Measurements from ENCODE around the gene FAM53B.
A peak's percentile ranks its signal among the peaks of the same experiment; 100 is the strongest.

The FAM53B gene

DNA sequence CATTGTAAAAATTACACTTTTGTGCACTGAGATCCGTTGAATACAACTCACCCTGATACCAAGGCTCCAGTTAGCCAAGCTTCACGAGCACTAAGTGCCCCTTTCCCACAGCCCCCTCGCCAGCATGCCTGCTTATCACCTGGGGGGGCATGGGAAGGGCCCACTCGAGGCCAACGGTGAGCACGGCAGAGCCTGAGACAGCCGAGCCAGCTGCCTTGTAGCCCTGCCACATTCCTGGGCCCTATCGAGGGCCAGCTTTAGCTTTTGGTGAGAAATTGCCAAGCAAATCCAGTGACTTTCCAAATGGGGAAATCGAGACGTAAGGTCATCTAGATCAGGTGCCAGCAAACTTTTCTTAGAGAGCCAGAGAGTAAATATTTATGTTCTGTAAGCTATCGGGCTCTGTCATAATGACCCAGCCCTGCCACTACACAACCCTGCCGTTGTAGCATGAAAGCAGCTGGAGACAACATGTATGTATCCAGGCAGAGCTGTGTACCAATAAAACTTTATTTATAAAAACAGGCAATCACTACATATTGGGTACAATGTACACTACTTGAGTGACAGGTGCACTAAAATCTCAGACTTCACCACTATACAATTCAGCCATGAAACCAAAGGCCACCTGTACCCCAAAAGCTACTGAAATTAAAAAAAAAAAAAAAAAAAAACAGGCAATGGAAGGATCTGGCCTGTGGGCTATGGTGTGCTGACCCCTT lies 83.6 kb downstream of the FAM53B start:
- DNase-seq (ENCODE audit: low read depth) = no peak

GRCh38 chr10:124659380-124659779 lies 84.8 kb downstream of the FAM53B start:
- no peak for DNase-seq (ENCODE audit: low read depth)

- DNase-seq (ENCODE audit: low read depth) = no peak
These were observed 85.5 kb downstream of the FAM53B start for GRCh38 chr10:124658591-124659242.

DNA sequence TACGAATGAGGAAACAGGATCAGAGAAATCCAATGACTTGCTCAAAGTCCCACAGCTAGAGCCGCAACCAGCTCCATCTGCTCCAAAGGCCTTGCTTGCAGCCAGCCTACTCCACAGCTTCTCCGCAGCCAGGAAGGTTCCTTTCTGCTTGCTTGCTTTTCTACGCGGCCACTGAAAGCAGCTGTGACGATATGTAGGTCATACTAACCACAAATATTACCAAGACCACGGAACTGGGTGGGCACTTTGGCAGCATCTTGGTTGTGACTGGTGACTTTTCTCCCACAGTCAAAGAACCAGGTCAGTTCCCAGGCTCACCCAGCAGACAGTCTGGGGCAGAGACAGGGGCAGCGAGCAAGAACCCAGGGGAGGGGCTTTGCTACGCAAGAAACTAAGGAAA lies 86.4 kb downstream of the FAM53B start:
- no peak for DNase-seq (ENCODE audit: low read depth)

GRCh38 chr10:124656541-124656940 lies 87.6 kb downstream of the FAM53B start:
- no peak for DNase-seq (ENCODE audit: low read depth)

DNA sequence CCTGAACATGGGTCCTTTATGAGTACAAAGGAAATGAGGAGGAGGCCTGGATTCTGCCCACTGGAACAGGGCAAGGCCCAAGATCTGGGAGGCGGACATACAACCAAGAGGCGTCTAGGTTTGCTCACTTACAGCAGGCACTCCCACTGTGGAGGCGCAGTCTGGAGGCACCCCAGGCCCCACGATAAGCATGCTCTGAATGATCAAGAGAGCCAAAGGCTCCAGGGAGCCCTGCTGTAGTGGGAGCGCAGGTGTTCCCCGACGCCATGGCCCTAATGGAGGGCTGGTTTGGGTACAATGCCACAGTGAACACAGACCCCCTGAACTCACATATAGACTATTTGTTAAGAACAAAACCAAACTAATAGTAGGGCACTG lies 88.1 kb downstream of the FAM53B start:
- DNase-seq (ENCODE audit: low read depth) = no peak

GRCh38 chr10:124655191-124656112 lies 88.7 kb downstream of the FAM53B start:
- no peak for DNase-seq (ENCODE audit: low read depth)

GRCh38 chr10:124654686-124655085 lies 89.5 kb downstream of the FAM53B start:
- DNase-seq (ENCODE audit: low read depth) = no peak

DNA sequence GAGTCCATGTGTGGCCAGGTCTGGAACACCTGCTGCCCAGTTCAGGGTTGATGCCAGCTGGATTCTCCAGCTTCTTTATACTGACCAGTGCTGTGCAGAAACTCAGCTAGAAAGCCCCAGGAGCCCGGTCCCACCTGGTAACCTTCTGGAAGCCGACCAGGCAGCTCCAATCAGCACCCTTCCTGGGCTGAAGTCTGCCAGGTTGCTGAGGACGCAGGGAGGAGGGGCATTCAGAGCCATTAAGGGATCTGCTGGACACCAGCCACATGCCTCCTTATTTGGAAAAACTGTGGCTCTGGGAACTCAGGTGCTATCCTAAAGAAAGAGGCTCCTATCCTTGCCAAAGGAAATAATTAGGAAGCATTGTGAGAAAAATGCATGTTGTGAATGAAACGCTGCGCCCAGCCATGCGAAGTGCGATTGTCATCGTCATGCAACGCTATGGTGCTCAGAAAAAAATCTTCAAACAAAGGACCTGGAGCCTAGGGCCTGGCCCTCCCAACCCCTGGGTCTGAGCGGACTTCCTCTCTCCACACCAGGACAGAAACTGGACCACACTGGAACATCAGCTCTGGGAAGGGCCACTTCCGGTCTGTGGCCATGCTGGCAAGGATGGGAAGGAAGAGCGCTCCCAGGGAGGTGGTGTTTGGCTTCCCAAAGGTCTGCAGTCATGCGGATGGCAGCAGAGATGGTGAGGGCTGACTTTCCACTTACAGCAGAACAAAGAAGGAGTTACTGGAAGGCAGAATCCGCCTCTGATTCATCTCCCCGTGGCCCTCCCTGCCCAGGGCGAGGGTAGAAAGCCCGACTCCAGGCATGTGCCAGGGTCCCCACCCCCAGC lies 90.1 kb downstream of the FAM53B start:
- no peak for DNase-seq (ENCODE audit: low read depth)

GRCh38 chr10:124653311-124653710 lies 90.9 kb downstream of the FAM53B start:
- no peak for DNase-seq (ENCODE audit: low read depth)

- DNase-seq (ENCODE audit: low read depth) = no peak
These were observed 91.5 kb downstream of the FAM53B start for GRCh38 chr10:124652701-124653100.

DNA sequence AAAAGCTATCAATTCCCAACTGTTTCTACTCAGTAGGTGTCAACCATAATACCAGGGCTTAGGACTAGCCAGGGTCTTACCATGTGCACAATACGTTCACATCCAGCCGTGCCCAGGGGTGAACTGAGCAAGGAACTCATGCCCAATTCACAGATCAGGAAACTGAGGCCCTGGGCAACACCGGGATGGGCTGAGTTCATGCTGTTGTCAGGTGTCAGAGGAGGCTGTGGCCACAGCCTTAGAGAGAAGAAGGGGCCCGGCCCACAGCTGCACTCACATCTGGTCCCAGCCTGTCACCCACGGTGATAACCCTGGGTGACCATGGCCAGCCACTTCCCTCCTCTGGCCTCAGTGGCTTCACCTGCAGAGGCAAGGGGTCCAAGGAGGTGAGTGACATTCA lies 92.0 kb downstream of the FAM53B start:
- DNase-seq (ENCODE audit: low read depth) = no peak

- no peak for DNase-seq (ENCODE audit: low read depth)
These were observed 92.7 kb downstream of the FAM53B start for GRCh38 chr10:124651402-124651891.

DNA sequence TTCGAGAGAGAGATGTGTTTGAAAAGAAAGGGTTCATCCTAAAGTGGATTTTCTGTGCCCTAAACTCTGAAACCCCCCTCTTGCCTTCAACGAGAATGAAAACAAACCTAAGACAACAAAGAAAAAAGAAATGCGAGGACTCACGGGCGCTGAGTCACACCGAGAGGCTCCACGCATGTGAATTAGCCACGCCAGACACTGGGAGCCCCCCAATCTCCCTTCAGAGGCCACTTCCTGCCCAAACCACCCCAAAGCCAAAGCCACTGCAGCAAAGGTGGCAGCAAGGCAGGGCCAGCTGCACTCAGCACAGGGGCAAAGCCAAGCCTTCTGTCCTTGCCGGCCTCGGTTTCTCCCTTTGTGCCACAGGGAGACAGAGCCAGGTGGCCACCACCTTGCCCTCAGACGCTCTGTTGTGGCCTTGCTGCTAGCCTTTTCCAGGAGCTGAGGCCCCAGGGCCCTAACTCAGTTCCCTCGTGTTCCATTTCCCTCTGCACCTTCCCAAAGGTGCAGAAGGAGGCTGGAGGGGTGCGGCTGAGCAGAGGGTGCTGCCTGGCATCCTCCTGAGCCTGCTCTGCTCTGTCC lies 93.3 kb downstream of the FAM53B start:
- peak; percentile 61 for DNase-seq (ENCODE audit: low read depth)

DNA sequence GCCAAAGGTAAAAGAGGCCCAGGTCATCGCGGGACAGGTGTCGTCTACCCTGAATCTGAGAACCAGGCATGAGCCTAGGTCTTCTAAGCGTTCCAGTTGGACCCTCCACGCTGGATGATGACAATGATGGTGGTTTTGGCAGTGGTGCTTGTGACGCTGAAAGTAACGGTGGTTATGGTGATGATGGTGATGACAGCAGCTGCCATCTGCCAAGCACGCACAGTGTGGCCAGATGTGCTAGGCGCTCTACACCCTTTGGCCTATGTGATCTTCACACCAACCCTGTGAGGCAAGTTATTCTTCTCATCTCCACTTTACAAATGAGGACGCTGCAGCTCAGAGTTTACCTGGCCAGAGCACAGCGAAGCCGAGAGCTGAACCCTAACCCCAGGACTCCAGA lies 93.9 kb downstream of the FAM53B start:
- DNase-seq (ENCODE audit: low read depth) = no peak

DNA sequence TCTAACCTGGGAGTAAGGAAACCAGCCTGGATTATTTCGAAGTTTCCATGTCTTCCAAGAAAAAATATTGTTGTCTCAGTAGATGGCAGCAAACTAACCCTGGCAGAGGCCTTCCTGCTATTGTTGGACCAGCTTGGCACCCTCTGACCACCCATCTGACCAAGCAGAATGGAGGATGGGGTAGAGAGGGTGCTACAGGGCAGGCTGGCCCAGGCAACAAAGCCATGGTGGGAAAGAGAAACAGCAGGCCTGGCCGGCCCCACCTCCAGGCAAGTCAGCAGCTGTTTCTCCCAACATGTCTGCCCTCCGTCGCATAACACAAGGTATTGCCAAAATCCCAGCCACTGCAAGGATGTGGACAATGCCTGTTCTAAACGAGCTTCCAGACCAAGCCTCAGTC lies 95.0 kb downstream of the FAM53B start:
- no peak for DNase-seq (ENCODE audit: low read depth)

GRCh38 chr10:124648738-124649137 lies 95.4 kb downstream of the FAM53B start:
- peak; percentile 54 for DNase-seq (ENCODE audit: low read depth)

GRCh38 chr10:124648131-124648475 lies 96.1 kb downstream of the FAM53B start:
- no peak for DNase-seq (ENCODE audit: low read depth)

DNA sequence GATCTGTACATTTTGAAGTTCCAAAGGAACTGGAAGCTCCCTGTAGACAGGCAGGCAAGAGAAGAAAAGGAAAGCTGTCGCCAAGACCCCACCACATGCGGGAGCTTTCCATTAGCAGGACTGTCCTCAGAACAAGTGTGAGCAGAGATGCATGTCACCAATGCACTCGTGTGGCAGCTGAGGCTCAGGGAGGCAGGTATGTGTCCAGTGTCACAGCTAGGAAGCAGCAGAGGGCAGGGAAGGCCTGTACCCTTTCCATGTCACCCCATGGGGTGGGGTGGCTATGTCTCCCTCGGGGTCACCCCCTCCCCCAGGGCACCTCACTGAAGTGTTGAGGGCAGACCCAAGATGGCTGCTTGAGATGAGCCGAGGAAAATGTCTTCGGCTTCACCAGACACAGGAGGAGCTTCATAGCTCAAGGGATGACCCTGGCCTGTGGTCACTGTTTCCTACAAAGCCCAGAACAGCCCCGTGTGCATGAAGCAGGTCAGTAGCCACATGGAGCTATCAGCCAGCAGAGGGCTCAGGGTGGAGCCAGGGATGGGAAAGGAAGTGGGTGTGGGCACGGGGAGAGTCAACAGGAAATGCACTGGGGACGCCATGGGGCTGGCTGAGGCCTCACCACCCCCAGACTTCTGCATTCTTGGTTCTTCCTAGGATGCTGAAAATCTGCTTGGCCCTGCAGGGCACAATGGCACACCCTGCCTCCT lies 96.6 kb downstream of the FAM53B start:
- DNase-seq (ENCODE audit: low read depth) = peak; percentile 42

GRCh38 chr10:124646483-124647352 lies 97.5 kb downstream of the FAM53B start:
- no peak for DNase-seq (ENCODE audit: low read depth)
